HG03066 (cell line): ENCODE data around the gene PTPN14.
"Not testable (repeated sequence)": the region's sequence is repeated elsewhere in the genome, so short reads cannot be mapped to it uniquely, and the experiment has no call there.

ENCODE experiments used
- ATAC-seq: cut with Tn5 transposase; IDR thresholded peaks from one replicate; pipeline ENCODE4 v1.9.1; 2021; ENCODE audit warnings: low read depth; ENCODE audit not compliant: unreplicated experiment

PTPN14 gene

DNA sequence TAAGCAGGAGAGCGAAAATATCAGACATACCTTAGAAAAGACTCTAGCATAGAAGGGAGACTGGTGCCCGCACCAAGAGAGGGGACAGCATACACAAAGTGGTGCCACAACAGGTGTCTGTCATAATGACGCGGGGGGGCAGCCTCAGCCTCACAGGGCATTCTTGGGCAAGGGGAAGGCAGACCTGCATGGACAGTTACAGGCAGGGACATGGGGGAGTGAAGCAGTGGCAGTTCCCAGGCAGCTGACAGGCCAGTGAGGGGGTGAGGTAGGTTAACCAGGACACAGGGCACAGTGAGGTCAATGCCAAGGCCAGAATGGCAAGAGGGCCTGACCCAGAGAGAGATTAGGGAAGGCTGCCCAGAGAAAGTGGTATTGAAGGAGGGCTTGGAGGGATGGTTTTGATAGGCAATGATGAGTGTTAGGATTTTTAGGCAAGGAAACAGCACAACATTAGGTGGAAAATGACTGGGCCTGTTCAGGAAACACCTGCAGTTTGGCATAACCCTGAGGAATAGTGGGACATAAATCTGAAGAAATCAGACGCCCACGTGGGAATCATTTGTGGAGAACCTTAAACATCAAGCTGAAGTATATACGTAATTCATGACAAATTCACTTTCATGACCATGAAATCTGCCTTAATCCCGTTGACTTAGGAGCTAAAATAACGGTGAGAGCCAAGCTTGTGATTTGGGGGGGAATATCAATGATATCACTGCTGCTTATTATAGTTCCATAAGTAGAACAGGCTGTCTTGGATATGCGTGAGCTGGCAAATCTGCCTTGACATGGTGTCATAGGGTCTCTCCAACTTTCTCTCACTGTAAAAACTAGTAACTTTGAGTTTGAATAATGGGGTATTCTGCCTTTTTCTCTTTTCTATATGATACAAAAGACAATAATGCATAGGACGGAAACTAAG, 8.9 kb downstream of the PTPN14 start:
- no peak for ATAC-seq

DNA sequence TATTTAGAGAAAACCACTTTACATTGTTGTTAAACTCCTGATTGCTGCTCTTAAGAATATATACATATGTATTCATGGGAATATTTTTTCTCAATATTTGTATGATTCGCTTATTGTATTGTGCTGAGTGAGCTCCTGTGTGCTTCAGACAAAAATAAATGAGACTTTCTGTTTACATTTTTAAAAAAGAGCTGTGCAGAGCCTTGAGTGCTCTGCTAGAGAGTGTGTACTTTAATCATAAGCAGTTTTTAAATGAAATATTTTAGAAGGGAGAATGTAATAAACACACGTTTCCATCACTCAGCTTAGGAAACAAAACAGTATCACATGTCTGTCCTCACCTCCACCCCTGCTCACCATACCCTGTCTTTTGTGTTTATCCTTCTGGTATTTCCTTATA, 9.7 kb downstream of the PTPN14 start:
- ATAC-seq: no peak

DNA sequence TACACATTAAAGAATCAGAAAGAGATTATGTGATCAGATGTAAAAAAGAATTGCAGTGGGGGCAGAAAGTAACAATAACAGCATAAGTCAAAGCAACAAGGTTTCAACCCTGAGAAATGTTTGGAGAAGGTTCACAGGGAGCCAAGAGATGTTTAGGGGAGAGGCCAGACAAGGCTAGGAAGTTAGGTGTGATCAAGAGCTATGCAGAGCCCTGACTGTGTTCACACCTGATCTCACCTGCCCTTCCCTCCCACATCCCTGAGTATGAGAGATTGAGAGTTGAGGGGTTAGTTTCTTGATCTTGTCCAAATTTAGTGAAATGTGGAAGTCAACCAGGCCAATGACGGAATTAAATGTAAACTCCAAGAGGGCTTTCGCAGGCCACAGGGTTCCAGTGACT, 10.2 kb downstream of the PTPN14 start:
- ATAC-seq: no peak

DNA sequence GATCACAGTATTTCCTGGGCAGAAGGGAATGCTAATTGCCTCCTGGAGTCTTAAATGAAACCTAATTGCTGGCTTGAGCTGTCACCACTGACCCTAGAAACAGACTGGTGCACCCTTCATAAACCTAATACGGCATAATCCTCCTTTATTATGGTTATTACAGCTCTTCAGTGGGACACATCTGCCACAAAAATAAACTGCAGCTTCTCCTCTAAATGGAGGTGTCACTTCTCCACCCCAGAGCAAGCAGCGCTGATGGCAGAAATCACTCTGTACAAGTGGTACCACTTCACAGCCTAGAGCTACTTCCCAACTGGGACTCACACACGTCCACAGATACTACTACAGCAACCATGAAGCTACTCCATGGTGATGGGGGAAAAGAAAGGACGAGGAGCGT, 11.1 kb downstream of the PTPN14 start:
- no peak for ATAC-seq

DNA sequence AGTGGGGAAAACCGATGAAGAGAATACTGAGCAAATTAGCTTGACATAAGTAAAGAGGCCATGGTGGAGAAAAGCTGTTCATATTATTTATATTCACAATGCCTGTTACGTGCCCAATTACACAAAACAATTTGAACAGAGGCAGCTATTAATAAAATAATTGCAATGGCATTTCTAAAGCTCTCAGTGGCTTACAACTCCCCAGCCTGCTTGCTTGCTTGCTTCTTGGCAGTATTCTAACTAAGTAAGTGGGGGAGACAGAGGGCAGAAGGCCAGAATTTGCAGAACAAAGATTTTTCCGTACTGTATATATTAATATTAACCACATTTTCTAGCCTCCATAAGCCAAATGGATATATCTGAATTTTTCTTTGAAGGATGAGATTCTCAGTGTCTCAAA, 12.9 kb downstream of the PTPN14 start:
- ATAC-seq: no peak

DNA sequence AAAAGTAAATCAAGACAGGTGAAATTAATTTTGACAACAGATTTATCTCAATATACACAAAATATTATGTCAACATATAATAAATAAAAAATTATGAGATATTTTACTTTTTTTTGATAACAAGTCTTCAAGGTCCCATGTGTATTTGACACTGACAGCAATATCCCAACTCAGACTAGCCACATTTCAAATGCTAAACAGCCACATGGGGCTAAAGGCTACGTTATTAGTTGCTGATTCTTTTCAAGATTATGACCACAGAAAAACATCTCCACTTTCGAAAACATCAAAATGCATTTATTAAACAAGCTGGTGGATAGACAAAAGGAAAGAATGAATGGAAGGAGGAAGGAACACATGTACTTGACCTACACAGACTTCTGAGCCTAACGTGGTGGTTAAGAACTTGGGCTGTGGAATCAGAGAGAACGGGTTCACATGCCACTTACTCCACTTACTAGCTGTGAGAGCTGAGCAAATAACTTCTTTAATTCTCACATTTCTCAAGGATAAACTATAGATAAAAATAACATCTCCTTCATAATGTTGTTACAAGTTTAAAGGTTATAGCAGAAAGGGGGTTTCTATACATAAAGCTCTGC, 13.4 kb downstream of the PTPN14 start:
- ATAC-seq: no peak

DNA sequence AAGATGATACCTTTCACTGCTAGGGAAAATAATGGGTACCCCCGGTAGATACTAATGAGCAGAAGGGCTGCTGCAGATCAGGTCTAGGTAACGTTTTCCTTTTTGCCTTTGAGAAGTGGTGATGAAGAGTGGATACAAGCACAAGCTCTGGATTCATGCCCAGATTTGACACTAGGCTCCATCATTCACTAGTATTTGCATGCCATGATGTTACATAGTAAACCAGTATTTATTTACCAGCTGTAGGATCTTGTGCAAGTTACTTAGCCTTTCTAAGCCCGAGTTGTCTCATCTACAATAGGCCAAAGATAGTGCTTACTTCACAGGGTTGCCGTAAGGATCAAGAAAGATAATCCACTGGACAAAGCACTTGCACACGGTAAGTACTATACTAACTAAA, 14.2 kb downstream of the PTPN14 start:
- no peak for ATAC-seq

DNA sequence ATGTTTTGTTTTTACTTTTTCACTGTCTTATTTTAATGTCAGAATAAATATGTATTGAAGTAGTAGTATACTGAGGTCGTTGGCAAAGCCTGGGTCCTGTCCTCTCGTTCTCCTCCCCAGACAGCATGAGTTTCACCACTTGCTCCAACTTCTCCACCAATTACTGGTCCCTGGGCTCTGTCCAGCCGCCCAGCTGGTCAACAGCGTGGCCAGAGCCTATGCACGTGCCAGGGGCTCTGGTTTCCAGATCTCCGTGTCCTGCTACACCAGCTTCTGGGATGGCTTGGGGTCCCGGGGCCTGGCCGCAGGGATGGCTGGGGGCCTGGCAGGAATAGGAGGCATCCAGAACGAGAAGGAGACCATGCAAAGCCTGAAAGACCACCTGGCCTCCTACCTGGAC, 19.3 kb downstream of the PTPN14 start:
- ATAC-seq: no peak

DNA sequence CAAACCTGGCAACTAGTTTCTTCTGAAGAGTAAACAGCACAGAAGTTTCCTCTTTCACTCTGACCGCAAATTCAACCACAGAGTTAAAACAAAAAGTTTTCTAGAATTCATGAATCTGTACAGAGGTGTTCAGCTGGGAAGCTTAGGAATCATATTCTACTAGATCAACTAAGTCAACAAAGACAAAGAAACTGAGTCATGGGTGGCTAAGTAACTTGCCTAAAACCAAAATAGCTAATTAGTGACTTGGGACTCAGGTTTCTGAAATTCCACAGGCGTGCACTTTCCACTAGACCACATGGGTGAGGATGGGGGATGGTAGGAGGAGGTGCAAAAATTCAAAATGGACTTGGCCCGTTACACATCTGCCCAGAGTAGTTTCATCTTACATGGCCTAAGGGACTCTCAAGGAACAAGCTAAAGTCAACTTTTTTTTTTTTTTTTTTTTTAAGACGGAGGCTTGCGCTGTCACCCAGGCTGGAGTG, 25.8 kb downstream of the PTPN14 start:
- no peak for ATAC-seq

DNA sequence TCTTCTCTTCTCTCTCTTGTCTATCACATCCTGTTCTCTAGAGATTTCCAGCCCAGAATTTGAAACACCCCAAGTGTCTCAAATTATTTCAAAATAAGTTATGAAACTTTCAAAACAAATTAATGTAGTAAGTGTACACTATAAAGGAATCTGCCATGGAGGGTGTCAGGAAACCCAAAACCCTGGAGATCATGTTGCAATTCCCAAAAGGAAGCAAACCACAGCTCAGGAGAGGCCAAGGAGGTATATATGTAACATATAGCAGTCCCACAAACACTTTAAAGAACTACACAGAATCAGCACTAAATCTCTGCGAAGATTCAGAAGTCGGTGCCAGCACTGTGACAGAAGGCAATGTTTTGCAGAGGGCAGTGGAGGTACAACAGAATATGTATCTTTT, 26.6 kb downstream of the PTPN14 start:
- ATAC-seq: no peak

DNA sequence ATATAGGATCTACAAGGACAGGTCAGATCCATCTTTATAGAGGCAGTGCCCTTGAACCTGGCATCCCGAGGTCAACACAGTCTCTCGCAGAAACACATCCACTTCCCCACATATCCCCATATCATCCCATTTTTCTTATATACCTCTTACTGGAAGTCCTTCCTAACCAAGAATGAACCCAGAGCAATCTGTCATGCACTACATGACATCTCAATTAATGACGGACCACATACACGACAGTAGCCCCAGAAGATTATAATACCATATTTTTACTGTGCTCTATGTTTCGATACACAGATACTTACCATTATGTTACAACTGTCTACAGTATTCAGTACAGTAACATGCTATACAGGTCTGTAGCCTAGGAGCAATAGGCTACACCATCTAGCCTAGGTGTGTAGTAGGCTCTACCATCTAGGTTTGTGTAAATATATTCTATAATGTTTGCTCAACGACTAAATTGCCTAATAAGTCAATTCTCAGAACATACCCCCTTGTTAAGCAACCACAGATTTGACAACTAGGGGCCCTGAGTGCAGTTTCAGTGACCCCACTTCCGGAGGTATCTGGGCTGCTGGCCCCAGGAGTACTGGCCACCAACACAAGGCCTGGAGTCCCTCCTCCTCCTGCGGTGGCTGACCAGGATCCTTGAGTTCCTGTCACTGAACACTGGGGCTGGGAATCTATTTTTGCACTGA, 28.1 kb downstream of the PTPN14 start:
- no peak for ATAC-seq

DNA sequence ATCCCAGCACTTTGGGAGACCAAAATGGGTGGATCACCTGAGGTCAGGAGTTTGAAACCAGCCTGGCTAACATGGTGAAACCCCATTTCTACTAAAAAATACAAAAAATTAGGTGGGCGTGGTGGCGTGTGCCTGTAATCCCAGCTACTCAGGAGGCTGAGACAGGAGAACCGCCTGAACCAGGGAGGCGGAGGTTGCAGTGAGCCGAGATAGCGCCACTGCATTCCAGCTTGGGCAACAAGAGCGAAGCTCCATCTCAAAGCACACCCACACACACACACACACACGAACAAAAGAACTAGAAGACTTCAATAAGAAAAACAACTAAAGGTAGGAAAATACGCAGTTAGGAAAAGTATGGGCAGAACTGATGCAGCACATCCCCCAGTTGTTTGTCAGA, 29.9 kb downstream of the PTPN14 start:
- ATAC-seq: not testable (repeated sequence)

DNA sequence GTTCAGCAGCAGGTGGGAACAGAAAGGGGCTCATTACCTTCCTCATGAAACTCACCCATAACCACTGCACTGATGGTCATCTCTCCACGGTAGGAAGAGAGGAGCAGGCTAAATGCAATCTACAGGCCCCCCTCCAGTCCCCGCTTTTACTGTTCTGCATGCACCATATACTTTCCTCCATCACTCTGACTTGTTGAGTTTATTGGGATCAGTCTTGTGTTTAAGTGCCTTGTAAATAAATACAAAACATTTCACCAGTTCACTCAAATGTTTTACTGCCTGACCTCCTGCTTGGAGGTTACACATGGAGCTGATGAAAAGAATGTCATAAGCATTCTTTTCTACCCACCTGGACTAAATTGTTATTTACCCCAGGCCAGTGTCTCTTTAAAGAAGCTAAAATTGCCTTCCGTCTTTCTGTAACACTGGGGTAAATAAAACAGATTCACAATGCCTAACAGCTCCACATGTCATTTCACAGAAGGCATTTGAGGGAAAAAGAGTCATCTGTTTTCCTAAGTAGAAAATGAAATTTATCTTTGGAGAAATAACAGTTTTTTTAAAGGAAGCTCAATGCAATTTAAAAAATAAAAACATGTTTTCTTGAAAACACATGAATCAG, 30.7 kb downstream of the PTPN14 start:
- ATAC-seq: no peak

DNA sequence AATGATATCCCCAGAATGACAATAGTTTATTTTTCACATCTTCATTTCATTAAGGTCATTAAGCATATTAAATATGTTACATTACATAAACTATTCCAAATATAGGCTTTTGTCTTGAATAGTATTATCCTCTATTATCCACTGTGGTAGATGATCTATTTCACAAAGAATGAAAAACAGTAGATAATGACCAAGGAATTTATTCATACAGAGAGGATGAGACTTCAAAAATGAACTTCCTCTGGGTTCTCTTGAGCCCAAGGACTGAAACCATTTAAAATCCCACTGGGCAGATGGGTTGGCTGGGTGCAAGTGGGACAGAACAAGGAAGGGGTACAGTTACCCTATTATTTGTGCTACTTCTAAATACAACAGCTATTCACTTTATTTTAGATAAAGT, 33.0 kb downstream of the PTPN14 start:
- no peak for ATAC-seq

DNA sequence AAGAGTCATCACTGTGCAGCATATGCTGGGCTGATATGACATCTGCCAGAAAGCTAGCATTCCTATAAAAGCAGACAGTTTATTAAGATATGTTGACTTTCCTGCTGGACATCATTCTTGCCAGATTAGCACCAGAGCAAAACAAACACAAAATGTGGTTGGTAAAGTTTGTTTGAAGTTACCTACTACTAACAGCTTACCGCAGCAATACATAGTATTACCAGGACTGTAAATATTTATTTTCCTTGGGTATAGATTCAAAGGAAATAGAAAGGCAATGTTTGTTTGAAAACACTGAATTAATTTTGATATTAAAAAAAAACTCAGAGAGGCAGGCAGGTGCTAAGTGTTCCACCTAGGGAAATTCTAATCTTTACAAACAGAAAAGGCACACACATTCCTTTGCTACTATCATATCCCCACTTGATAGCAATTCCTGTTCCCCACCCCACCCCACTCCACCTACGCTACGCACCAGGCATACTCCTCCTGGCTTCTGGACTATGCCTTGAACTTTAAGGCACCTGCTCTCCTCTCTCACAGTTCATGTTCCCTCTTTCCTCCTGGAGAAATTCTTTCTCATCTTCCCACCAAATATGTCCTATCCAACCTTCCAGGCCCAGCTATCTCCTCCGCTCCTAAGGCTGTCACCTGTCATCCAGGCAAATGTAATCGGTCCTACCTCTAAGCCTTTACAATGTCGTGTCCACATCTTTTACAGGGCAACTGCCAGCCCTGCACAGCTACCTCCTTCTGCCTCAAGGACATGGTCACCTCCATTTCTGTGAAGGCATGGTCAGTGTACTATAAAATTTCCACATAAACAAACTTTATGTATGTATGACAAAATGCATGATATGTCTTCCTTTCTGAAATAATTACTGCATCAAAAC, 34.7 kb downstream of the PTPN14 start:
- ATAC-seq: no peak

DNA sequence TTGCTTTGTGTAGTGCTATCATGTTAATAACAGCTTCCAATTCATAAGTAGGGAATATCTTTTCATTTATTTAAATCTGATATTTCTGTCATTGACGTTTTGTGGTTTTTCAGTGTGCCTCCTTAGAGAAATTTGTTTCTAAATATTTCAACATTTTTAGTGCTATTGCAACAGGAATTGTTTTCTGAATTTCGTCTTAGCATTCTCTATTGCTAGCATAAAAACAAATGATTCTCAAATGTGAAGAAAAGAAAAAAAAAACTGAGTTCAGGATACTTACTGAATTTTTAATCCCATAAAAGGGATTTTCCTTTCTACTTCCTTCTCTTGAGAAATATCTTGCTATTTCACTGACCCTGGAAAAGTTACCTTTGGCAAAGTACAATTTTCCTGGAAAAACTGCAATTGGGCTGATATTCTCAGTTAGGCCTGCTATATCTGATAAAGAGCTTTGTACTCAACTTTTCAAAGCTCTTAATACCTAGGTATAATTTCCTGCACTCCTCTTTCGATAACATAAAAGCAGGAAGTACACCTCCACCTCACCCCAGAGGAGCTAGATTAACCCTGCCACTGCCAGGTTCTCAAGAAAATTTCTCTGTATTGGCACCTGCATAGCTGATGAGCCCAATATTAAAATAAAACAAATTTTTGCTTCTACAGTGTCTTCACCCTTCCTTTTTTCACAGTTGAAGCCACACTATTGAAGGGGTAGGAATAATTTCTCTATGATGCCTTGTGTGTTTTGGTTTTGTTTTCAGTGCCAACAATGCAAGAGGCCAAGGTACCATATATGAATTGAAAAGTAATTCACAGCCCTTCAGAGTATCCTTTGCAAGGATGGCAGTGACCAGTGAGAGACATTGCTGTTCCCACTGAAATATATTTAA, 35.6 kb downstream of the PTPN14 start:
- ATAC-seq: no peak

DNA sequence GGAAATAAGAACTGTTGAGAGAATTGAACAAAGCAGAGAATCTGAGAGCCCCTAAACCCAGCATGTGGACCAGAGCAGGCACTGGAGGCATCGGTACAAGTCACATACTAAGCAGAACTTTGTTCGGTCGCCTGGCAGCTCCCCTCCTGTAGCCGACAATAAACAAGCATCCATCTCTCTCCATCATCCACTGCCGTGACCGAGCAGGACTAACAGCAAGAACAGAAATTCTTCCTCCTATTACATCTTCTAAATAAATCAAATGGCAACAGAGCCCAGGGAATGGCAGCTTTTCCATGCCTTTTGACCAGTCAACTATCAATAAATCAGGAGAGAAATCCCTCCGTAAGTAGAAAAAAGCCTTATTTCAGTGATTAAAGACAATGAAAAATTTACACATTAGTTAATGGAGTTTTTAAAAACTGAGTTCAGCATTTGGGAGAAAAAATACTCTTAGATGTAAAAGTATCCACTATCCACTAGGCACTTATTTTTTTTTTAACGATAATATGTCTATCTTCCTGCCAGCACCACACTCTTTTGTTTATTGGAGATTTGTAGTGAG, 36.5 kb downstream of the PTPN14 start:
- no peak for ATAC-seq

DNA sequence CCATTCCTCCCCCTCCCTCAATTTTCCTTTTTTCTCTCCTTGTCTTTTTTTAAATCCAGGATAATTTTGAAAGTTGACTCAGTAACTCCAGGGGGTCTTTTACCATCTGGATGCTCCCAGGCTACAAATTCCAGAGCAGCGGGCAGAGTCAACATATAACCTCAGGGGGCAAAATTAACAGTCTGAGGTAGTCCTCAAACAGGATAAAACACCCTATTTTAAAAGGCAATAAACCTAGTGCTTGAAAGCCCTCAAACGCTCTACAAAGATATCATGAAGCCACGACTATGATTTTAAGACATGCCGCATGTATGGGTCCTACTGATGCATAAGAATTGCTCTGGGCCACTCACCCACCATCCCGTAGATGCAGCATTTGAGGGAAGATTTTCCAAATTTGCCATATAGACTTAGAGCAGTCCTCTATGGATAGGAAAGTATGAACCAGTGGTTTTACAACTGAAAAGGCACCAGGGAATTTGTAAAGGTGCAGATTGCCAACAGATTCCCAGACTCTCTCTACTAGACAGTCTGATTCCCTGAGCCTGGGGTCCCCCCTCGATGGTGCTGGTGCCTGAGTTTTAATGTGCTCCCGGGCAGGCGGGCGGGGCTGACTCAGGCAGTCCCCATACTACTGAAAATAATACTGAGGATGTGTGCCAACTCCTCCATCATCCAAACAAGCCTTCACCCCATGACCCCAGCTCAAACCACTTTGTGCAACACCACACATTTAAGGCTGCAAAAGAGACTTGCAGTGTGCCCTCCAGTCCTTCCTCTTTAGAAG, 37.2 kb downstream of the PTPN14 start:
- no peak for ATAC-seq
